IMR-90 (cell line): ENCODE data around the gene C15orf39. TPM values are rescaled to one million over a fixed set of nuclear protein-coding genes. Genes with fewer than 3 reads are reported as not detected.

Experiments
- ATAC-seq: fragments of 200-7000 bp; cut with Tn5 transposase; 2 replicates; pipeline ENCODE4 v1.9.1; 2020; ENCODE audit warnings: low read depth, mild to moderate bottlenecking, moderate library complexity
- BruUV-seq: library from RNA; stranded (reverse); fragments of 400-500 nt; replicated peaks from 2 replicates; lab custom pipeline; 2021; lab: Mats Ljungman, UMichigan
- CTCF ChIA-PET: fragments of 300-600 bp; formaldehyde crosslinking; extraction: SDS; loops from one replicate; lab custom pipeline; 2021; ENCODE audit warnings: antibody characterized with exemption; lab: Yijun Ruan, JAX
- POLR2A ChIA-PET: fragments of 300-600 bp; sonication (Branson Sonifier 250); formaldehyde crosslinking; loops from one replicate; lab custom pipeline; 2022; ENCODE audit warnings: antibody characterized with exemption; ENCODE audit not compliant: unreplicated experiment; lab: Charles Lee
- DNase-seq: peaks from one replicate; pipeline ENCODE4 v3.0.0; 2013
- H2AFZ ChIP-seq: replicated peaks from 2 replicates; pipeline ENCODE3; 2013; ENCODE audit warnings: low read length, mild to moderate bottlenecking; ENCODE audit not compliant: poor library complexity
- H2AK5ac ChIP-seq: 2 replicates; pipeline ENCODE4 v1.6.1; 2013; ENCODE audit warnings: low read depth, low read length, inconsistent platforms
- H2AK9ac ChIP-seq: replicated peaks from 2 replicates; pipeline ENCODE3; 2013; ENCODE audit warnings: mild to moderate bottlenecking, low read depth, low read length, moderate library complexity; ENCODE audit not compliant: poor library complexity
- H2BK120ac ChIP-seq: 2 replicates; pipeline ENCODE4 v1.6.1; 2013; ENCODE audit warnings: low read depth, low read length, inconsistent platforms
- H2BK15ac ChIP-seq: 3 replicates; pipeline ENCODE4 v1.6.1; 2013; ENCODE audit warnings: low read depth, low read length, inconsistent platforms
- H2BK20ac ChIP-seq: 2 replicates; pipeline ENCODE4 v1.6.1; 2013; ENCODE audit warnings: low read depth, mild to moderate bottlenecking, inconsistent platforms, low read length, moderate library complexity
- H2BK5ac ChIP-seq: 2 replicates; pipeline ENCODE4 v1.6.1; 2013; ENCODE audit warnings: mild to moderate bottlenecking, low read depth, low read length, inconsistent platforms; ENCODE audit not compliant: poor library complexity, severe bottlenecking
- H3K14ac ChIP-seq: replicated peaks from 2 replicates; pipeline ENCODE4 v1.6.1; 2013; ENCODE audit warnings: low read depth, low read length, inconsistent platforms
- H3K18ac ChIP-seq: 2 replicates; pipeline ENCODE4 v1.6.1; 2013; ENCODE audit warnings: low read depth, low read length, control low read depth
- H3K23ac ChIP-seq: 2 replicates; pipeline ENCODE4 v1.6.1; 2013; ENCODE audit warnings: low read depth, low read length, inconsistent platforms
- H3K27ac ChIP-seq: 2 replicates; pipeline ENCODE4 v1.5.1; 2013; ENCODE audit warnings: mild to moderate bottlenecking, control low read depth, low read length; ENCODE audit not compliant: insufficient read depth
- H3K27me3 ChIP-seq: 2 replicates; pipeline ENCODE4 v1.6.1; 2013; ENCODE audit warnings: low read length; ENCODE audit not compliant: control insufficient read depth, insufficient read depth
- H3K36me3 ChIP-seq: 2 replicates; pipeline ENCODE4 v1.6.1; 2013; ENCODE audit warnings: low read length, mixed read lengths; ENCODE audit not compliant: control insufficient read depth, insufficient read depth
- H3K4ac ChIP-seq: 2 replicates; pipeline ENCODE4 v1.6.1; 2013; ENCODE audit warnings: low read depth, low read length, inconsistent platforms
- H3K4me1 ChIP-seq: 2 replicates; pipeline ENCODE4 v1.6.1; 2013; ENCODE audit warnings: low read length, mixed read lengths; ENCODE audit not compliant: control insufficient read depth, insufficient read depth
- H3K4me2 ChIP-seq: 2 replicates; pipeline ENCODE4 v1.6.1; 2013; ENCODE audit warnings: low read depth, mild to moderate bottlenecking, control low read depth, low read length, moderate library complexity
- H3K4me3 ChIP-seq: 2 replicates; pipeline ENCODE4 v1.5.1; 2013; ENCODE audit warnings: low read depth, mild to moderate bottlenecking, control low read depth, low read length, moderate library complexity; ENCODE audit not compliant: insufficient read depth
- H3K56ac ChIP-seq: 2 replicates; pipeline ENCODE4 v1.6.1; 2013; ENCODE audit warnings: low read length, inconsistent platforms; ENCODE audit not compliant: insufficient read depth; ENCODE audit errors: extremely low read depth
- H3K79me1 ChIP-seq, 2 experiments: 2 replicates each; pipeline ENCODE4 v1.6.1; 2013; ENCODE audit warnings: low read length in 2 of 2, inconsistent platforms in 1 of 2, low read depth in 1 of 2
- H3K9ac ChIP-seq: 2 replicates; pipeline ENCODE4 v1.6.1; 2013; ENCODE audit warnings: low read depth, low read length, control low read depth
- H3K9me1 ChIP-seq: 2 replicates; pipeline ENCODE4 v1.6.1; 2013; ENCODE audit warnings: low read length, inconsistent platforms; ENCODE audit not compliant: insufficient read depth
- H3K9me3 ChIP-seq: 2 replicates; pipeline ENCODE4 v1.6.1; 2013; ENCODE audit warnings: low read length; ENCODE audit not compliant: control insufficient read depth, insufficient read depth
- H4K20me1 ChIP-seq: 2 replicates; pipeline ENCODE4 v1.6.1; 2013; ENCODE audit warnings: low read length, inconsistent platforms; ENCODE audit not compliant: insufficient read depth
- H4K5ac ChIP-seq: 2 replicates; pipeline ENCODE4 v1.6.1; 2013; ENCODE audit warnings: mild to moderate bottlenecking, low read depth, low read length, control low read depth
- H4K8ac ChIP-seq, 2 experiments: 2 replicates each; pipeline ENCODE4 v1.6.1; 2013; ENCODE audit warnings: low read depth in 2 of 2, low read length in 2 of 2, control low read depth in 1 of 2, inconsistent platforms in 1 of 2
- H4K91ac ChIP-seq: 2 replicates; pipeline ENCODE4 v1.6.1; 2013; ENCODE audit warnings: low read depth, low read length, inconsistent platforms; ENCODE audit not compliant: insufficient read depth
- POLR2A ChIP-seq: IDR thresholded peaks from 2 replicates; pipeline ENCODE4 v1.6.1; 2012; ENCODE audit warnings: mild to moderate bottlenecking, low read depth, low read length
- RCOR1 ChIP-seq: IDR thresholded peaks from 2 replicates; pipeline ENCODE4 v1.6.1; 2012; ENCODE audit warnings: mild to moderate bottlenecking, low read length, improper control_type of control experiment; ENCODE audit not compliant: insufficient replicate concordance
- WGBS, 2 experiments: methylation state at CpG; one replicate each; pipeline versions ENCODE4 v1.1.5 to v1.1.7; 2013; ENCODE audit warnings: missing lambda C conversion rate in 2 of 2; ENCODE audit not compliant: insufficient read length in 1 of 2; ENCODE audit errors: extremely low coverage in 2 of 2; 5-methylcytosine and 5-hydroxymethylcytosine counted together
- dilution Hi-C: fragments of 300-500 bp; cut with HindIII; formaldehyde crosslinking; loops from one replicate; pipeline ENCODE4 v1.14.3; 2018; ENCODE audit warnings: low sequenced_read_pairs; ENCODE audit not compliant: unreplicated experiment
- in situ Hi-C: fragments of 300-500 bp; cut with MboI; formaldehyde crosslinking; loops from 3 replicates; pipeline ENCODE4 v1.14.3; 2019; ENCODE audit warnings: low sequenced_read_pairs, inconsistent platforms, mixed read lengths
- intact Hi-C: fragments of 100-400 bp; cut with micrococcal nuclease; formaldehyde crosslinking; loops from 2 replicates; pipeline ENCODE4 v1.10.0; 2022
- polyA plus RNA-seq, 3 experiments: library from polyadenylated mRNA; depleted of rRNA; stranded (reverse); fragments of >200 nt; gene quantifications; 2 replicates each; pipeline ENCODE4 v1.2.3, GENCODE V29; 2012; ENCODE audit warnings: low replicate concordance in 1 of 3
- total RNA-seq: library from RNA; depleted of rRNA; stranded (reverse); fragments of >200 nt; gene quantifications from 2 replicates; pipeline ENCODE4 v1.2.3, GENCODE V29; 2012

The C15orf39 gene
- total and polyA plus RNA-seq, 2 of the 4 experiments (the other 2 are of a cell fraction) = 1.3 to 5.7 TPM

GRCh38 chr15:75179746-75180140 lies 21.9 kb upstream of the C15orf39 start:
- Histone ChIP-seq H3K36me3 (no peaks in the 10 kb centered on the region), H3K79me1 (no peaks in the 10 kb centered on the region), H2BK120ac (no peak overlapping the region), H2AFZ (no peak overlapping the region), H3K27me3 (peaks cover 11% of the 10 kb centered on the region), H4K20me1 (no peaks in the 10 kb centered on the region), H3K27ac (no peak overlapping the region), H3K9me1 (peaks cover 2% of the 10 kb centered on the region; the same call in 1 of the 2 replicates), H2BK5ac (no peak overlapping the region), H4K91ac (no peak overlapping the region), H3K9me3 (no peaks in the 10 kb centered on the region), H3K4me1 (peaks cover 27% of the 10 kb centered on the region), H3K56ac (no peak overlapping the region), H2AK5ac (no peak overlapping the region), H3K4me3 (no peak overlapping the region), H3K18ac (no peak overlapping the region), H3K4ac (no peak overlapping the region), H2AK9ac (no peak overlapping the region), H4K8ac (no peak overlapping the region), H2BK15ac (no peak overlapping the region), H3K23ac (no peak overlapping the region), H2BK20ac (no peak overlapping the region), H3K4me2 (no peak overlapping the region), H3K9ac (no peak overlapping the region), H4K5ac (no peak overlapping the region), H3K14ac (no peak overlapping the region)
- DNase-seq (no peak), ATAC-seq (no peak)
- WGBS, 2 experiments = 83% methylated on average over 1 of the region's 4 CpGs; no CpG with 5 or more reads in 1 of the 2 experiments
- in situ Hi-C loops = no loop called here
- ChIA-PET CTCF (interaction anchor here (0.9 kb wide), 1 partner anchor 25 kb away, joined by 3 read pairs; no protein-coding TSS in a partner anchor), POLR2A (no interaction called here)
- no TSS peak for BruUV-seq
- intact Hi-C loops = no loop called here
- no peak for TF ChIP-seq POLR2A
- TF ChIP-seq RCOR1 = no peak
- dilution Hi-C loops = no loop called here
